GM19452 (cell line): ENCODE measurements around the gene BNIP3.
"Not testable (repeated sequence)": the region's sequence is repeated elsewhere in the genome, so short reads cannot be mapped to it uniquely, and the experiment has no call there.

ENCODE experiments used
- ATAC-seq: cut with Tn5 transposase; IDR thresholded peaks from one replicate; pipeline ENCODE4 v1.9.1; 2021; ENCODE audit not compliant: unreplicated experiment

BNIP3 gene

GRCh38 chr10:131930586-131931330, 51.0 kb downstream of the BNIP3 start:
- no peak for ATAC-seq

DNA sequence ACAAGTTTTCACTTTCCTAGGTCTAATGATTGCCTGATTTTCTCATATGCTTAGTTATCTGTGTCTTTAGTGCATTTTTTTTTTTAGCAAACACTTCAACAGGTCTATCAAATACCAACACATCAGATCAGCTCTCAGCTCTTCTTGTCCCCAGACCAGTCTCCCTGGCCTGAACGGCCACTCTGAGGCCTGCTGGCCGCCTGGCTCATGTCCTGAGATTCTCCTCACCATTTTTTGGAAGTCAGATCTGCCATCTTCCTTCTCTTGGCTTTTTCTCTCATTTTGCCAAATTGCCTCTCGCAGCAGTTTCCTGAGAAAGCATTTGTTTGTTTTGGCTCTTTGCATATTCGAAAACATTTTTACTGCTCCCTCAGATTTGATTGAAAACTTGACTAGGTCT, 51.6 kb downstream of the BNIP3 start:
- no peak for ATAC-seq

- no peak for ATAC-seq
Observed at GRCh38 chr10:131929122-131929845, 52.4 kb downstream of the BNIP3 start.

GRCh38 chr10:131928248-131929095, 53.3 kb downstream of the BNIP3 start:
- ATAC-seq: peak; percentile 86

GRCh38 chr10:131926743-131927595, 54.8 kb downstream of the BNIP3 start:
- ATAC-seq: no peak

DNA sequence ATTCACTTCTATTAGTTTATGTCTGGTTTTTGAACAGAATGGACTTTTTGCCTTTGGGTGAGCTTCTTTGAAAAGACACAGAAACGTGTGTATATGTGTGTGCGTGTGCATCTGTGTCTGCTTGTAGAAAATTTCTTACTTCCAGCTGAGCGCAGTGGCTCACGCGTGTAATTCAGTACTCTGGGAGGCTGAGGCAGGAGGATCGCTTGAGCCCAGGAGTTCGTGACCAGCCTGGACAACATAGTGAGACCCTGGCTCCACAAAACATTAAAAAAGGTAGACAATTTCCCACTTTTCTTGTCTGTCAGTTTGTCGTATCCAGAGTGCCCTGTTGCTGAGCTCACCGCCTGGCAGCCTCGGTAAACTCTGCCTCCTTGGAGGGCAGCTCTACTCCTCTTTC, 55.5 kb downstream of the BNIP3 start:
- ATAC-seq: no peak

- no peak for ATAC-seq
Observed at GRCh38 chr10:131925716-131926115, 56.0 kb downstream of the BNIP3 start.

DNA sequence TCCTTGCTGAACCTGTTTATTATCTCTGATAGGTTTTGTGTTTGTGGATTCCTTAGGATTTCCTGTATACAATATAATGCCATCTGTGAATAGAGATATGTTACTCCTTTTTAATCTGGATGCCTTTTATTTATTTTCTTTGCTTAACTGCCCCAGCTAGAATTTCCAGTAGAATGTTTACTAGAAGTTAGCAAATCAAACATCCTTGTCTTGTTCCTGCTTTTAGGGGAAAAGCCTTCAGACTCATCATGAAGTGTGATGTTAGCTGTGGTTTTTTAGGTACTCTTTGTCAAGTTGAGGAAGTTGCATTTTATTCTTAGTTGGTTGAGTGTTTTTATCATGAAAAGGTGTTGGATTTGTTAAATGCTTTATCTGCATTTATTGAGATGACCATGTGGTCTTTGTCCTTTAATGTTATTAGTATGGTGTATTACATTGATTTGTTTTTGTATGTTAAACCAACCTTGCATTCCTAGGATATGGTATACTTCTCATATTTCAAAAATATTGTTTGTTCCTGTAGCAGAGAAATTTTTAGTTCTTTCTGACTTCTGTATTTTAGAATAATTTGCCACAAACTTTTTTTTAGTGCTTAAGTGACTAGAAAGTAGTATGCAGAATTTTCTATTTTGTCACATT, 56.6 kb downstream of the BNIP3 start:
- no peak for ATAC-seq

- ATAC-seq: no peak
Observed at GRCh38 chr10:131923038-131923756, 58.5 kb downstream of the BNIP3 start.

DNA sequence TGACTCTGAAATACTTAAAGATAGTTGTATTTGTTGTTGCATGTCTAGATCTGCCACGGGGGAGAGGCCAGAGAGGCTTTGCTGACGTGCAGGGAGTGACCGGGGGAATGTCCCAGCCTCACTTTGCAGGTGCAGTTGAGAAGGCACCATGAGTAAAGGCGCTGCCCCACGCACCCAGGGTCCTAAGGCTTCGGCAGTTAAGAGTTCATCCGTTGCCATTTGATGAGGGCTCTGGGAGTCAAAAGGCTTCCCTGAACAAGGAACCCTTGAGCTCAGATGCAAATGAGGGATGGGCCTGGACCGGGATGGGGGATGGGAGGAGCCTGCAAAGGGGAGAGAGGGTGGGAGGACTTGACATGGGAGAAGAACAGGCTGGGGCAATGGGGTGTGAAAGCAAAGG, 60.5 kb downstream of the BNIP3 start:
- no peak for ATAC-seq

- ATAC-seq: no peak
Observed at GRCh38 chr10:131920693-131921092, 61.0 kb downstream of the BNIP3 start.

DNA sequence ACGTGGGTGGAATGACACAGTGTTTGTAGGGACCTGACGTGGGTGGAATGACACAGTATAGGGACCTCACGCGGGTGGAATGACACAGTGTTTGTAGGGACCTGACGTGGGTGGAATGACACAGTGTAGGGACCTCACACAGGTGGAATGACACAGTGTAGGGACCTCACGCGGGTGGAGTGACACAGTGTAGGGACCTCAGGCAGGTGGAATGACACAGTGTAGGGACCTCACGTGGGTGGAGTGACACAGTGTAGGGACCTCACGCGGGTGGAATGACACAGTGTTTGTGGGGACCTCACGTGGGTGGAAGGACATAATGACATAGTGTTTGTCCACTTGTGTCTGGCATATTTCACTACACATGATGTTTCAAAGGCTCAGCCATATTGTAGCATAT, 61.6 kb downstream of the BNIP3 start:
- ATAC-seq: no peak

GRCh38 chr10:131919461-131919860, 62.3 kb downstream of the BNIP3 start:
- not testable (repeated sequence) for ATAC-seq
